KMS-11 (cell line): ENCODE results near the gene DCST1.

Experiments
- H2AFZ ChIP-seq: fragments of 200-600 bp; sonication (generic); 2 replicates; pipeline ENCODE4 v1.6.1; 2016; ENCODE audit warnings: antibody characterized with exemption, mixed run types, low read depth
- H3K27ac ChIP-seq: fragments of 200-600 bp; sonication (generic); 2 replicates; pipeline ENCODE4 v1.6.1; 2016; ENCODE audit warnings: mild to moderate bottlenecking, mixed run types
- H3K27me3 ChIP-seq: fragments of 200-600 bp; sonication (generic); 2 replicates; pipeline ENCODE4 v1.6.1; 2017; ENCODE audit warnings: mild to moderate bottlenecking, low read depth, mixed run types, moderate library complexity; ENCODE audit not compliant: insufficient read depth
- H3K36me3 ChIP-seq: fragments of 200-600 bp; sonication (generic); 2 replicates; pipeline ENCODE4 v1.6.1; 2017; ENCODE audit warnings: mild to moderate bottlenecking, mixed run types; ENCODE audit not compliant: insufficient read depth
- H3K4me1 ChIP-seq: fragments of 200-600 bp; sonication (generic); 2 replicates; pipeline ENCODE4 v1.6.1; 2016; ENCODE audit warnings: mild to moderate bottlenecking, low read depth, mixed run types; ENCODE audit not compliant: poor library complexity, severe bottlenecking
- H3K4me2 ChIP-seq: fragments of 200-600 bp; sonication (generic); 2 replicates; pipeline ENCODE4 v1.7.0; 2016; ENCODE audit warnings: mild to moderate bottlenecking, mixed run types
- H3K4me3 ChIP-seq: fragments of 200-600 bp; sonication (generic); IDR thresholded peaks from 2 replicates; pipeline ENCODE4 v1.6.1; 2017; ENCODE audit warnings: low read depth, low read length, mixed read lengths; ENCODE audit not compliant: insufficient read depth
- H3K79me2 ChIP-seq: fragments of 200-600 bp; sonication (generic); 2 replicates; pipeline ENCODE4 v1.6.1; 2016; ENCODE audit warnings: low read depth, mixed run types; ENCODE audit not compliant: insufficient read depth
- H3K9ac ChIP-seq: fragments of 200-600 bp; sonication (generic); 2 replicates; pipeline ENCODE4 v1.6.1; 2016; ENCODE audit warnings: mild to moderate bottlenecking, mixed run types
- H4K20me1 ChIP-seq: fragments of 200-600 bp; sonication (generic); 2 replicates; pipeline ENCODE4 v1.6.1; 2016; ENCODE audit warnings: mild to moderate bottlenecking, mixed run types; ENCODE audit not compliant: insufficient read depth
- CTCF ChIP-seq: fragments of 200-600 bp; sonication (generic); conservative IDR thresholded peaks from 2 replicates; pipeline ENCODE4 v1.6.1; 2017; ENCODE audit warnings: low read depth, mild to moderate bottlenecking, antibody characterized with exemption, low read length, moderate library complexity, mixed read lengths

DCST1 gene

GRCh38 chr1:155034318-155035208, 939 bp downstream of the DCST1 start:
- no peaks in the 10 kb centered on the region for H3K79me2 ChIP-seq
- H3K4me3 ChIP-seq, result no peak overlapping the region
- H3K27me3 ChIP-seq, result peaks cover 46% of the 10 kb centered on the region; the same call in 1 of the 2 replicates
- no peak overlapping the region for H3K27ac ChIP-seq
- H3K4me2 ChIP-seq, result no peak overlapping the region
- H3K36me3 ChIP-seq, result no peaks in the 10 kb centered on the region
- H3K4me1 ChIP-seq, result peaks cover 5% of the 10 kb centered on the region
- H3K9ac ChIP-seq, result no peak overlapping the region
- no peak for TF ChIP-seq CTCF
- no peak overlapping the region for H2AFZ ChIP-seq
- no peaks in the 10 kb centered on the region for H4K20me1 ChIP-seq

- H3K4me3 ChIP-seq, result no peak overlapping the region
- H4K20me1 ChIP-seq, result no peaks in the 10 kb centered on the region
- H3K4me1 ChIP-seq, result peaks cover 5% of the 10 kb centered on the region
- no peak overlapping the region for H2AFZ ChIP-seq
- peaks cover 33% of the 10 kb centered on the region; the same call in 1 of the 2 replicates for H3K27me3 ChIP-seq
- no peak overlapping the region for H3K4me2 ChIP-seq
- H3K27ac ChIP-seq, result no peak overlapping the region
- H3K36me3 ChIP-seq, result no peaks in the 10 kb centered on the region
- H3K79me2 ChIP-seq, result no peaks in the 10 kb centered on the region
- H3K9ac ChIP-seq, result no peak overlapping the region
- TF ChIP-seq CTCF, result no peak
Observed at GRCh38 chr1:155035936-155036335, 2.3 kb downstream of the DCST1 start.

- peaks cover 5% of the 10 kb centered on the region for H3K4me1 ChIP-seq
- H3K4me3 ChIP-seq, result no peak overlapping the region
- no peak overlapping the region for H3K27ac ChIP-seq
- no peaks in the 10 kb centered on the region for H3K79me2 ChIP-seq
- H3K9ac ChIP-seq, result no peak overlapping the region
- no peak for TF ChIP-seq CTCF
- peaks cover 27% of the 10 kb centered on the region; the same call in 1 of the 2 replicates for H3K27me3 ChIP-seq
- H3K36me3 ChIP-seq, result no peaks in the 10 kb centered on the region
- no peak overlapping the region for H3K4me2 ChIP-seq
- no peak overlapping the region for H2AFZ ChIP-seq
- H4K20me1 ChIP-seq, result no peaks in the 10 kb centered on the region
Observed at GRCh38 chr1:155037043-155037442, 3.4 kb downstream of the DCST1 start.

GRCh38 chr1:155037851-155038441, 4.3 kb downstream of the DCST1 start:
- H3K27me3 ChIP-seq, result peaks cover 22% of the 10 kb centered on the region; the same call in 1 of the 2 replicates
- no peak overlapping the region for H3K4me3 ChIP-seq
- no peak overlapping the region for H3K9ac ChIP-seq
- H3K27ac ChIP-seq, result no peak overlapping the region
- no peaks in the 10 kb centered on the region for H3K36me3 ChIP-seq
- H3K4me1 ChIP-seq, result peaks cover 5% of the 10 kb centered on the region
- no peaks in the 10 kb centered on the region for H3K79me2 ChIP-seq
- TF ChIP-seq CTCF, result no peak
- no peak overlapping the region for H2AFZ ChIP-seq
- no peak overlapping the region for H3K4me2 ChIP-seq
- H4K20me1 ChIP-seq, result no peaks in the 10 kb centered on the region
